ENCODE measurements around the gene CLEC12A.
A peak's percentile ranks its signal among the peaks of the same experiment; 100 is the strongest.

The CLEC12A gene

DNA sequence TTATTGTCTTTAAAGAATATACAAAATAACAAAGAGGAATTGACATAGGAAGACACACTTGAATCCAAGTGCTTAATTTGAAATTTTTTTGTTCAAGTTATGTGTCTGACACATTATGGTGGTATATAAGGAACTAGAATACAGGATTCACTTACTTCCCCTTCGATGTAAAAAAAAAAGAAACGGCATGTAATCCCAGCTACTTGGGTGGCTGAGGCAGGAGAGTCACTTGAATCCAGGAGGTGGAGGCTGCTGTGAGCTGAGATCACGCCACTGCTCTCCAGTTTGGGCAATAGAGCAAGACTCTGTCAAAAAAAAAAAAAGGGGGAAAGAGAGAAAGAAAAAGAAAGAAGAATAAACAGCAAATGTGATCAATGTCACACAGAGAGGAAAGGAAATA is 8.9 kb downstream of the CLEC12A start:
- no peak overlapping the region for H3K4me3 ChIP-seq (ENCODE audit: low read length)
- TF ChIP-seq, protein P1, sequence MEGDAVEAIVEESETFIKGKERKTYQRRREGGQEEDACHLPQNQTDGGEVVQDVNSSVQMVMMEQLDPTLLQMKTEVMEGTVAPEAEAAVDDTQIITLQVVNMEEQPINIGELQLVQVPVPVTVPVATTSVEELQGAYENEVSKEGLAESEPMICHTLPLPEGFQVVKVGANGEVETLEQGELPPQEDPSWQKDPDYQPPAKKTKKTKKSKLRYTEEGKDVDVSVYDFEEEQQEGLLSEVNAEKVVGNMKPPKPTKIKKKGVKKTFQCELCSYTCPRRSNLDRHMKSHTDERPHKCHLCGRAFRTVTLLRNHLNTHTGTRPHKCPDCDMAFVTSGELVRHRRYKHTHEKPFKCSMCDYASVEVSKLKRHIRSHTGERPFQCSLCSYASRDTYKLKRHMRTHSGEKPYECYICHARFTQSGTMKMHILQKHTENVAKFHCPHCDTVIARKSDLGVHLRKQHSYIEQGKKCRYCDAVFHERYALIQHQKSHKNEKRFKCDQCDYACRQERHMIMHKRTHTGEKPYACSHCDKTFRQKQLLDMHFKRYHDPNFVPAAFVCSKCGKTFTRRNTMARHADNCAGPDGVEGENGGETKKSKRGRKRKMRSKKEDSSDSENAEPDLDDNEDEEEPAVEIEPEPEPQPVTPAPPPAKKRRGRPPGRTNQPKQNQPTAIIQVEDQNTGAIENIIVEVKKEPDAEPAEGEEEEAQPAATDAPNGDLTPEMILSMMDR (IDR thresholded peaks at IDR 0.05; ENCODE audit: insufficient read depth, low read depth, low read length, missing control alignments) = no peak
- DNase-seq (ENCODE audit: low read depth) = no peak

DNA sequence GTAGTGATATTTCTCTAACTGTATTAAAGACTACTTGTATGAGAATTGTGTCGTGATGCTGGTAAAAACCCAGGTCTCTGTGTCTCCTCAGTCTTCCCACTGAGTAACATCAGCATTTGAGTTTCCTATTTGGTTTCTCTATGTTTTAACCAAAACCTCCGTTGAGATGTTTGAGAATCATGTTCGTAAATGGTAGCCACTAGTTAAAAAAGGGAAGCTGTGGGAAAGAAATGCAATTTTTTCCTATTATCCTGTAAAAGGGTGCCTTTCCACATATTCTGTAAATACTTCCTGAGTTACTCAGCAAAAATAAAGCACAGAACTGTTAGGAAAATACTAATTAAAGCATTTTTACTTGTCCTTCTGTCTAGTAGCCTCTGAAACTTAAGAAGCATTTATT is 20.7 kb downstream of the CLEC12A start:
- TF ChIP-seq, protein P1 (IDR thresholded peaks at IDR 0.05; ENCODE audit: insufficient read depth, low read depth, low read length, missing control alignments) = no peak
- no peak overlapping the region for H3K4me3 ChIP-seq (ENCODE audit: low read length)

DNA sequence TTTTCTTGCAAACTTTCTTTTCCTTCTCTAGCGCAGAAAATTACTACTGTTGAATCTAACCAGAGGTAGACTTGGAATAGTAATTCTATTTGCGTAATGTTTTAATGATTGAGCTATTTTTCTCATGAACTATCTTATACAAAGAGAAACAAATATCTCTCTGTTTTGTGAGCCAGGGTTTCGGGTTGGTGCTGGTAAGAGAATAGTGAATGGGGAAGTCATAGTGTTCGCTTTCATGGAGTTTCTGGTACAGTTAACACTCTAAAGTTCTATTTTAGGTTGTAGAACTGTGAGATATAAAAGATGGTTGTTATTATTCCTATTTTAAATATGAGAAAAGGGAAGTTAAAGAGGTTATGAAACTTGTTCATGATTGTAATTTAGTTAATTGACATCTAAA is 21.1 kb downstream of the CLEC12A start:
- no peak for DNase-seq (ENCODE audit: low read depth)
- H3K4me3 ChIP-seq (ENCODE audit: low read length) = no peak overlapping the region
- TF ChIP-seq, protein P1 (IDR thresholded peaks at IDR 0.05; ENCODE audit: insufficient read depth, low read depth, low read length, missing control alignments) = no peak

More for the DNA sequence above, 20.7 kb downstream of the CLEC12A start:
- no peak for DNase-seq (ENCODE audit: low read depth)

DNA sequence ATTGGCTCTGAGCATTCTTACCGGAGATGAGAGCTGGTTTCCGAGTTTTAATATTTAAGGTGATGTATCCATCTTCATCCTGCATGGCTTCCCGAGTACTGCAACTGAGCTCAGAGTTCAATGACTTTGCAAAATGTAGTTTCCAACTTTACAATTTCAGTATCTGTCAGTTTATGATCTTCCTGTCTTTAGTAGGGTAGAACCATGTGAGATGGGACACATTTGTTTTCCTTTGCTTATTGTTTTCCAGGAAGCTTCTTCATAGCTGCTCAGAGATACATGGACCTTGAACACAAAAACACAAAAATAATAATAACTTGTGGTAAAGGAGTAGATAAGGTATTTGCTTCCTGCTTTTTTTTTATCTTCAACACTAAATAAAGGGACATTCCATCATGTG is 27.8 kb downstream of the CLEC12A start, which contains the start of gene CLEC1B:
TSS of gene CLEC1B (minus strand) at position 106 of the 400 bp plus-strand sequence. CDS start at position 85, 21 bp downstream.
- DNase-seq (ENCODE audit: low read depth) = no peak
- TF ChIP-seq, protein P1 (IDR thresholded peaks at IDR 0.05; ENCODE audit: insufficient read depth, low read depth, low read length, missing control alignments) = no peak
- H3K4me3 ChIP-seq (ENCODE audit: low read length) = no peak within 1 kb of the TSS

DNA sequence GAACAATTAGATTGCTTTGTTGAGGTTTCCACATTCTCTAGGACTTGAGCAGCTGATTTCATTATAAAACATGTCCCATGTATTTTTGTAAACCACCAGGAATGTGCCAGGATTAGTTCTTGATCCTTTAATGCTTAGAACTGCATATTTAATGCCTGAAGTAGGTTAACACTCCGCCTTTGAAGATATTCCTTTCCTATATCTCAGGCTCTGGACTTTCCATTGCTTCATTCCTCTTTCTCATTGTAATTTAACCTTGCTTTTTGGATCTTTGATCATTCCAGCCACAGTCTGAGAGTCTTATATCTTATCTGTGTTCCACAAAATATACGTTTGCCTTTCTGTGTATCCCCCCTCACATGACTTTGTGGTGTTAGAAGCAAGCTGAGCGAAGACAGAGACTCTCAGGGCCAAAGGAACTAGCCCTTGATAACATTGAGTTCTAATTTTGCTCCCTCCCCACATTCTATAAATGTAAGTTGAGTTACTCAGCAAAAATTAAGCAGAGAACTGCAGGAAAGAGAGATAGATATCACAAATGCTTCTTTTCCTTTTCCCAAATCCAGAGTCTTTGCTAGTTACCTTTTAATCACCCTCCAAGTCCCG is 30.1 kb downstream of the CLEC12A start:
- peak; percentile 3 for DNase-seq (ENCODE audit: low read depth)
- TF ChIP-seq, protein P1 (IDR thresholded peaks at IDR 0.05; ENCODE audit: insufficient read depth, low read depth, low read length, missing control alignments) = no peak

DNA sequence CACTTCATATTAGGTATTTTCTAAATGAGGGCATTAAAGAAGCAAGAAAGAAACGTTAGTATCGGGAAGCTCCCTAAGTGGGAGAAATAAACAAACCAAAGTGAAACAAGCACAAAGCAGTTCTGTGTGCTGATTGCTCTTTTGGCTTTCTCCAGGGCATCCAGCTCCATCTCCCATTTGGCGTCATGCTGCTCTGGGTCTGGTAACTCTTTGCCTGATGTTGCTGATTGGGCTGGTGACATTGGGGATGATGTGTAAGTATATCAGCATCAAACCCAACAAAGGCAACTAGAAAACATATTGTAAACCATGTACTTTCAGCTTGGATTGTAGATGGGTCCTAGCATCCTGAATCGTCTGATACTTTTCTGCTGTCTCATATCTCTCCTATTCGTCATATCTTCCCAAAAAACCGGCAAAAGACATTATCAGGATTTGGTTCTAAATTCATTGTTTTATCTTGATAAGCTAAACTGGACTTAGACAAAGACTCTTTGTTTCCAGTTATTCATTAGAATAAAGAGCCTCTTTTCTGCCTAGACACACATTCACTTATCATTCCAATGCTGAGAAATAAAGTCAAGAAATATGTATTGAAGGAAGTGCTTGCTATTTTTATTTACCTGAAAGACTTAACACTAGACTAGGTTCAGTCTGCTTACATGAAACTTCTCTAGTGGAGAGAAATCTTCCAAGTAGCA is 41.6 kb downstream of the CLEC12A start:
- H3K4me3 ChIP-seq (ENCODE audit: low read length) = no peak overlapping the region
- DNase-seq (ENCODE audit: low read depth) = no peak
- TF ChIP-seq, protein P1 (IDR thresholded peaks at IDR 0.05; ENCODE audit: insufficient read depth, low read depth, low read length, missing control alignments) = no peak

More for the DNA sequence above, 30.1 kb downstream of the CLEC12A start:
- H3K4me3 ChIP-seq (ENCODE audit: low read length) = no peak overlapping the region

All from epithelial cell of esophagus (primary cell).